HepG2 (cell line): ENCODE results near the gene TBX21. TPM values are rescaled to one million over a fixed set of nuclear protein-coding genes. Genes with fewer than 3 reads are reported as not detected.

ENCODE experiments used
- AGO2 ChIP-seq: fragments of 200-400 bp; formaldehyde crosslinking; optimal IDR thresholded peaks from 2 replicates; pipeline ENCODE3; 2017; ENCODE audit warnings: mild to moderate bottlenecking, low read depth, low read length, moderate library complexity
- ARNT2 ChIP-seq: sonication (generic); formaldehyde crosslinking; IDR thresholded peaks from 2 replicates; pipeline ENCODE4 v1.8.0; 2022; ENCODE audit warnings: mild to moderate bottlenecking, low read depth, missing genetic modification reagents, moderate library complexity
- MTF2 ChIP-seq: sonication (generic); formaldehyde crosslinking; IDR thresholded peaks from 2 replicates; pipeline ENCODE4 v1.5.0; 2020; ENCODE audit warnings: missing genetic modification reagents, borderline replicate concordance
- SAFB2 ChIP-seq: sonication (generic); formaldehyde crosslinking; IDR thresholded peaks from 2 replicates; pipeline ENCODE4 v1.5.1; 2020; ENCODE audit warnings: missing genetic modification reagents, low read depth, mild to moderate bottlenecking, borderline replicate concordance
- SRSF4 ChIP-seq: fragments of 200-400 bp; formaldehyde crosslinking; IDR thresholded peaks from one replicate; pipeline ENCODE4 v1.6.1; 2018; ENCODE audit warnings: mild to moderate bottlenecking, low read depth, low read length, moderate library complexity; ENCODE audit not compliant: poor library complexity, severe bottlenecking
- ZNF768 ChIP-seq: sonication (generic); formaldehyde crosslinking; IDR thresholded peaks from 2 replicates; pipeline ENCODE4 v1.4.0; 2020; ENCODE audit warnings: missing genetic modification reagents
- polyA plus RNA-seq, 8 experiments: library from polyadenylated mRNA; depleted of rRNA in 3 of 8; stranded (reverse) in 7 of 8; unstranded in 1 of 8; fragments of >200 nt; fragmentation: Illumina TruSeq in 4 of 8; extraction: Trizol in 4 of 8; gene quantifications; 2 replicates each; pipeline versions ENCODE4 v1.2.1 to v1.2.3, GENCODE V29; 2011 to 2016; ENCODE audit warnings: low read depth in 4 of 8, missing spikeins in 1 of 8, mixed read lengths in 1 of 8; ENCODE audit not compliant: insufficient read depth in 1 of 8
- total RNA-seq, 5 experiments: library from RNA; depleted of rRNA; stranded (reverse); fragments of >200 nt; fragmentation: Illumina TruSeq; extraction: Trizol; gene quantifications; 2 replicates each; pipeline ENCODE4 v1.2.3, GENCODE V29; 2016; ENCODE audit warnings: low read depth in 1 of 5
- TF ChIP-seq, protein P1 (sequence below): IDR thresholded peaks from 2 replicates; pipeline ENCODE4 v1.4.0; 2020; ENCODE audit warnings: mild to moderate bottlenecking, missing genetic modification reagents
- TF ChIP-seq, protein P2 (sequence below): sonication (generic); formaldehyde crosslinking; IDR thresholded peaks from 2 replicates; pipeline ENCODE4 v1.4.0; 2020; ENCODE audit warnings: mild to moderate bottlenecking, missing genetic modification reagents
- TF ChIP-seq, protein P3 (sequence below): sonication (generic); formaldehyde crosslinking; IDR thresholded peaks from 2 replicates; pipeline ENCODE4 v1.4.0; 2020; ENCODE audit warnings: missing genetic modification reagents
- TF ChIP-seq, protein P4 (sequence below), 2 experiments: sonication (generic) in 1 of 2; formaldehyde crosslinking in 1 of 2; IDR thresholded peaks; 2 replicates each; pipeline versions ENCODE4 v1.4.0 to v1.6.1; 2018 to 2020; ENCODE audit warnings: missing genetic modification reagents in 2 of 2, borderline replicate concordance in 1 of 2, low read depth in 1 of 2, mild to moderate bottlenecking in 1 of 2, missing biosample characterization in 1 of 2
- TF ChIP-seq, protein P5 (sequence below): sonication (generic); formaldehyde crosslinking; IDR thresholded peaks from 2 replicates; pipeline ENCODE4 v1.4.0; 2020; ENCODE audit warnings: mild to moderate bottlenecking, missing genetic modification reagents
- TF ChIP-seq, protein P6 (sequence below): sonication (generic); formaldehyde crosslinking; IDR thresholded peaks from 2 replicates; pipeline ENCODE4 v1.9.0; 2022; ENCODE audit warnings: missing genetic modification reagents, mild to moderate bottlenecking, borderline replicate concordance
- TF ChIP-seq, protein P7 (sequence below): IDR thresholded peaks from 2 replicates; pipeline ENCODE4 v1.6.1; 2016; ENCODE audit warnings: control low read depth

TBX21 gene
- total and polyA plus RNA-seq, 2 of the 13 experiments (the other 11 are each of a cell fraction or from before 2014, with no cell fraction given) = not detected

DNA sequence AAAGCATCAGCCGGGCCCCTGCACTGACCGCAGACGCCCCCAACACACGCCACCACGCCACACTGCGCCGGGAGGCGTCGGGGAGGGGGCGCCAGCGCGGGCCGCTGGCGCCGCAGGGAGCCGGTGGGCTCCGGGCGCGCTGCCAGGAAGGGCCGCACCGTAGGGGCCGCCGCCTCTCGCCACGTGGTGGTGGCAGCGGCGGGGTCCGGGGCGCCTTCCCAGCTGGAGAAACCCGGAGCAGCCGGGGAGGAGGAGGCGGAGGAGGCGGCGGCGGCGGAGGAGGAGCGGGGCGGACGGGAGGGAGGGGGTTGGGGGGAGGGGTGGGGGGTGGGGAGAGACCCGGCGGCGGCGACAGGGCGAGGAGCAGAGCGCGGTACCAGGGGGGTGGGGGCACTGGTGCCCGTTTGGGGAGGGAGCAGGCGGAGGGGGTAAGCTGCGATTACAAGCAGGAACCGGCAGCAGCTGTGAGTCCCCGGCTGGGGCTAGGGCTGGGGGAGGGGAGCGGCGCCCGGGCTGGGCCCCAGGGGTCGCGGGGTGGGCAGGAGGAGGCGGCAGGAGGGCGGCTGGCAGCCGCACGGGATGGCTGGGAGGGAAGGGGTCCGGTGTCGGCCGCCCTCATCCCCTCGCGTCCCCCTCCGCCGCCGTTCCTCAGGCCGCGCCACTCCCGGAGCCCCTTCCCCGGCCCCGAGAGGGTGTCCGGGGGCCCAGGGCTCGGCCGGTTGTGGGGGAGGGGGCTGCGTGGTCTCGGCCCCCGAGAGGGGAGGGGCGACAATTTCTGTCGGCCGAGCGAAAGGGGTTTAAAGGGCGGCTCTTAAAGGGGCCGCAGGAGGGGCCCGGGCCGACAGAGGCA, 39.1 kb upstream of the TBX21 start, which contains the start of gene TBKBP1 (continued):
- TF ChIP-seq, protein P1, sequence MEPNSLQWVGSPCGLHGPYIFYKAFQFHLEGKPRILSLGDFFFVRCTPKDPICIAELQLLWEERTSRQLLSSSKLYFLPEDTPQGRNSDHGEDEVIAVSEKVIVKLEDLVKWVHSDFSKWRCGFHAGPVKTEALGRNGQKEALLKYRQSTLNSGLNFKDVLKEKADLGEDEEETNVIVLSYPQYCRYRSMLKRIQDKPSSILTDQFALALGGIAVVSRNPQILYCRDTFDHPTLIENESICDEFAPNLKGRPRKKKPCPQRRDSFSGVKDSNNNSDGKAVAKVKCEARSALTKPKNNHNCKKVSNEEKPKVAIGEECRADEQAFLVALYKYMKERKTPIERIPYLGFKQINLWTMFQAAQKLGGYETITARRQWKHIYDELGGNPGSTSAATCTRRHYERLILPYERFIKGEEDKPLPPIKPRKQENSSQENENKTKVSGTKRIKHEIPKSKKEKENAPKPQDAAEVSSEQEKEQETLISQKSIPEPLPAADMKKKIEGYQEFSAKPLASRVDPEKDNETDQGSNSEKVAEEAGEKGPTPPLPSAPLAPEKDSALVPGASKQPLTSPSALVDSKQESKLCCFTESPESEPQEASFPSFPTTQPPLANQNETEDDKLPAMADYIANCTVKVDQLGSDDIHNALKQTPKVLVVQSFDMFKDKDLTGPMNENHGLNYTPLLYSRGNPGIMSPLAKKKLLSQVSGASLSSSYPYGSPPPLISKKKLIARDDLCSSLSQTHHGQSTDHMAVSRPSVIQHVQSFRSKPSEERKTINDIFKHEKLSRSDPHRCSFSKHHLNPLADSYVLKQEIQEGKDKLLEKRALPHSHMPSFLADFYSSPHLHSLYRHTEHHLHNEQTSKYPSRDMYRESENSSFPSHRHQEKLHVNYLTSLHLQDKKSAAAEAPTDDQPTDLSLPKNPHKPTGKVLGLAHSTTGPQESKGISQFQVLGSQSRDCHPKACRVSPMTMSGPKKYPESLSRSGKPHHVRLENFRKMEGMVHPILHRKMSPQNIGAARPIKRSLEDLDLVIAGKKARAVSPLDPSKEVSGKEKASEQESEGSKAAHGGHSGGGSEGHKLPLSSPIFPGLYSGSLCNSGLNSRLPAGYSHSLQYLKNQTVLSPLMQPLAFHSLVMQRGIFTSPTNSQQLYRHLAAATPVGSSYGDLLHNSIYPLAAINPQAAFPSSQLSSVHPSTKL (CRISPR knock-in tag) = peak; percentile 33; the same call in 1 of the 2 replicates
- TF ChIP-seq, protein P2, sequence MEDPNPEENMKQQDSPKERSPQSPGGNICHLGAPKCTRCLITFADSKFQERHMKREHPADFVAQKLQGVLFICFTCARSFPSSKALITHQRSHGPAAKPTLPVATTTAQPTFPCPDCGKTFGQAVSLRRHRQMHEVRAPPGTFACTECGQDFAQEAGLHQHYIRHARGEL (CRISPR knock-in tag) = no peak
- TF ChIP-seq, protein P3, sequence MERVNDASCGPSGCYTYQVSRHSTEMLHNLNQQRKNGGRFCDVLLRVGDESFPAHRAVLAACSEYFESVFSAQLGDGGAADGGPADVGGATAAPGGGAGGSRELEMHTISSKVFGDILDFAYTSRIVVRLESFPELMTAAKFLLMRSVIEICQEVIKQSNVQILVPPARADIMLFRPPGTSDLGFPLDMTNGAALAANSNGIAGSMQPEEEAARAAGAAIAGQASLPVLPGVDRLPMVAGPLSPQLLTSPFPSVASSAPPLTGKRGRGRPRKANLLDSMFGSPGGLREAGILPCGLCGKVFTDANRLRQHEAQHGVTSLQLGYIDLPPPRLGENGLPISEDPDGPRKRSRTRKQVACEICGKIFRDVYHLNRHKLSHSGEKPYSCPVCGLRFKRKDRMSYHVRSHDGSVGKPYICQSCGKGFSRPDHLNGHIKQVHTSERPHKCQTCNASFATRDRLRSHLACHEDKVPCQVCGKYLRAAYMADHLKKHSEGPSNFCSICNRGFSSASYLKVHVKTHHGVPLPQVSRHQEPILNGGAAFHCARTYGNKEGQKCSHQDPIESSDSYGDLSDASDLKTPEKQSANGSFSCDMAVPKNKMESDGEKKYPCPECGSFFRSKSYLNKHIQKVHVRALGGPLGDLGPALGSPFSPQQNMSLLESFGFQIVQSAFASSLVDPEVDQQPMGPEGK = peak; percentile 94
- TF ChIP-seq ARNT2 (no peak), SAFB2 (CRISPR knock-in tag) (no peak), MTF2 (CRISPR knock-in tag) (0 out of 2 replicates have a peak, but pooled peaks have one; percentile 55), AGO2 (peak; percentile 32), ZNF768 (CRISPR knock-in tag) (peak; percentile 80), SRSF4 (no peak)
- TF ChIP-seq, protein P4, sequence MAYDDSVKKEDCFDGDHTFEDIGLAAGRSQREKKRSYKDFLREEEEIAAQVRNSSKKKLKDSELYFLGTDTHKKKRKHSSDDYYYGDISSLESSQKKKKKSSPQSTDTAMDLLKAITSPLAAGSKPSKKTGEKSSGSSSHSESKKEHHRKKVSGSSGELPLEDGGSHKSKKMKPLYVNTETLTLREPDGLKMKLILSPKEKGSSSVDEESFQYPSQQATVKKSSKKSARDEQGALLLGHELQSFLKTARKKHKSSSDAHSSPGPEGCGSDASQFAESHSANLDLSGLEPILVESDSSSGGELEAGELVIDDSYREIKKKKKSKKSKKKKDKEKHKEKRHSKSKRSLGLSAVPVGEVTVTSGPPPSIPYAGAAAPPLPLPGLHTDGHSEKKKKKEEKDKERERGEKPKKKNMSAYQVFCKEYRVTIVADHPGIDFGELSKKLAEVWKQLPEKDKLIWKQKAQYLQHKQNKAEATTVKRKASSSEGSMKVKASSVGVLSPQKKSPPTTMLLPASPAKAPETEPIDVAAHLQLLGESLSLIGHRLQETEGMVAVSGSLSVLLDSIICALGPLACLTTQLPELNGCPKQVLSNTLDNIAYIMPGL (CRISPR knock-in tag; IDR thresholded peaks at IDR 0.05; ENCODE audit: borderline replicate concordance in 1 of 2, low read depth in 1 of 2) = 0 out of 4 replicates have a peak, but pooled peaks of 1 of the 2 experiments have one; percentile 37
- TF ChIP-seq, protein P5, sequence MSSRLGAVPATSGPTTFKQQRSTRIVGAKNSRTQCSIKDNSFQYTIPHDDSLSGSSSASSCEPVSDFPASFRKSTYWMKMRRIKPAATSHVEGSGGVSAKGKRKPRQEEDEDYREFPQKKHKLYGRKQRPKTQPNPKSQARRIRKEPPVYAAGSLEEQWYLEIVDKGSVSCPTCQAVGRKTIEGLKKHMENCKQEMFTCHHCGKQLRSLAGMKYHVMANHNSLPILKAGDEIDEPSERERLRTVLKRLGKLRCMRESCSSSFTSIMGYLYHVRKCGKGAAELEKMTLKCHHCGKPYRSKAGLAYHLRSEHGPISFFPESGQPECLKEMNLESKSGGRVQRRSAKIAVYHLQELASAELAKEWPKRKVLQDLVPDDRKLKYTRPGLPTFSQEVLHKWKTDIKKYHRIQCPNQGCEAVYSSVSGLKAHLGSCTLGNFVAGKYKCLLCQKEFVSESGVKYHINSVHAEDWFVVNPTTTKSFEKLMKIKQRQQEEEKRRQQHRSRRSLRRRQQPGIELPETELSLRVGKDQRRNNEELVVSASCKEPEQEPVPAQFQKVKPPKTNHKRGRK = no peak
- TF ChIP-seq, protein P6, sequence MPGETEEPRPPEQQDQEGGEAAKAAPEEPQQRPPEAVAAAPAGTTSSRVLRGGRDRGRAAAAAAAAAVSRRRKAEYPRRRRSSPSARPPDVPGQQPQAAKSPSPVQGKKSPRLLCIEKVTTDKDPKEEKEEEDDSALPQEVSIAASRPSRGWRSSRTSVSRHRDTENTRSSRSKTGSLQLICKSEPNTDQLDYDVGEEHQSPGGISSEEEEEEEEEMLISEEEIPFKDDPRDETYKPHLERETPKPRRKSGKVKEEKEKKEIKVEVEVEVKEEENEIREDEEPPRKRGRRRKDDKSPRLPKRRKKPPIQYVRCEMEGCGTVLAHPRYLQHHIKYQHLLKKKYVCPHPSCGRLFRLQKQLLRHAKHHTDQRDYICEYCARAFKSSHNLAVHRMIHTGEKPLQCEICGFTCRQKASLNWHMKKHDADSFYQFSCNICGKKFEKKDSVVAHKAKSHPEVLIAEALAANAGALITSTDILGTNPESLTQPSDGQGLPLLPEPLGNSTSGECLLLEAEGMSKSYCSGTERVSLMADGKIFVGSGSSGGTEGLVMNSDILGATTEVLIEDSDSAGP (CRISPR knock-in tag) = peak; percentile 99
- TF ChIP-seq, protein P7, sequence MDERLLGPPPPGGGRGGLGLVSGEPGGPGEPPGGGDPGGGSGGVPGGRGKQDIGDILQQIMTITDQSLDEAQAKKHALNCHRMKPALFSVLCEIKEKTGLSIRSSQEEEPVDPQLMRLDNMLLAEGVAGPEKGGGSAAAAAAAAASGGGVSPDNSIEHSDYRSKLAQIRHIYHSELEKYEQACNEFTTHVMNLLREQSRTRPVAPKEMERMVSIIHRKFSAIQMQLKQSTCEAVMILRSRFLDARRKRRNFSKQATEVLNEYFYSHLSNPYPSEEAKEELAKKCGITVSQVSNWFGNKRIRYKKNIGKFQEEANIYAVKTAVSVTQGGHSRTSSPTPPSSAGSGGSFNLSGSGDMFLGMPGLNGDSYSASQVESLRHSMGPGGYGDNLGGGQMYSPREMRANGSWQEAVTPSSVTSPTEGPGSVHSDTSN = no peak
